CD4-positive, CD25-positive, alpha-beta regulatory T cell (primary cell): ENCODE results near the gene ADD2. TPM values are rescaled to one million over a fixed set of nuclear protein-coding genes. Genes with fewer than 3 reads are reported as not detected.

Source experiments
- ATAC-seq, 2 donors: fragments of 150-1000 bp; cut with Tn5 transposase; one replicate each; pipeline ENCODE4 v1.10.0; 2021; ENCODE audit warnings: low read depth in 2 of 2, moderate number of reproducible peaks in 2 of 2, moderate library complexity in 1 of 2
- DNase-seq, 3 donors: peaks; one replicate each; pipeline versions ENCODE4 v3.0.0 to v3.0.0-alpha.2; 2012 to 2022; ENCODE audit warnings: mixed read lengths in 1 of 3
- H3K27ac ChIP-seq: one replicate; pipeline ENCODE4 v1.7.0; 2013; ENCODE audit warnings: mild to moderate bottlenecking, low read length; ENCODE audit not compliant: insufficient read depth, poor library complexity, severe bottlenecking
- H3K27me3 ChIP-seq: one replicate; pipeline ENCODE4 v1.7.0; 2013; ENCODE audit warnings: low read length; ENCODE audit not compliant: control insufficient read depth, insufficient read depth
- H3K36me3 ChIP-seq: one replicate; pipeline ENCODE4 v1.7.0; 2013; ENCODE audit warnings: mild to moderate bottlenecking, low read length, moderate library complexity; ENCODE audit not compliant: control insufficient read depth, insufficient read depth
- H3K4me1 ChIP-seq: 2 replicates; pipeline ENCODE4 v1.7.0; 2013; ENCODE audit warnings: mild to moderate bottlenecking, low read length; ENCODE audit not compliant: insufficient read depth, control insufficient read depth, poor library complexity, severe bottlenecking
- H3K4me3 ChIP-seq: one replicate; pipeline ENCODE4 v1.7.0; 2013; ENCODE audit warnings: low read depth, mild to moderate bottlenecking, low read length, moderate library complexity
- H3K9me3 ChIP-seq, 2 experiments: 1 replicate in 1 of 2; 2 replicates in 1 of 2; pipeline ENCODE4 v1.7.0; 2013; ENCODE audit warnings: low read length in 2 of 2, mild to moderate bottlenecking in 1 of 2, moderate library complexity in 1 of 2; ENCODE audit not compliant: control insufficient read depth in 2 of 2
- H3K27ac Mint-ChIP-seq, 3 donors: one replicate each; pipeline ENCODE4 v1.8.0; 2020 to 2022; ENCODE audit warnings: mild to moderate bottlenecking in 3 of 3, mixed read lengths in 3 of 3, moderate library complexity in 2 of 3
- H3K27me3 Mint-ChIP-seq: one replicate; pipeline ENCODE4 v1.8.0; 2022; ENCODE audit warnings: mild to moderate bottlenecking, mixed read lengths
- H3K36me3 Mint-ChIP-seq: one replicate; pipeline ENCODE4 v1.8.0; 2020; ENCODE audit warnings: mixed read lengths
- H3K4me1 Mint-ChIP-seq, 4 donors: one replicate each; pipeline ENCODE4 v1.8.0; 2020 to 2022; ENCODE audit warnings: mixed read lengths in 4 of 4, mild to moderate bottlenecking in 1 of 4
- H3K4me3 Mint-ChIP-seq, 4 donors: one replicate each; pipeline ENCODE4 v1.8.0; 2020 to 2022; ENCODE audit warnings: mild to moderate bottlenecking in 4 of 4, mixed read lengths in 4 of 4, moderate library complexity in 3 of 4
- H3K9me3 Mint-ChIP-seq, 7 donors: one replicate each; pipeline ENCODE4 v1.8.0; 2020 to 2022; ENCODE audit warnings: mixed read lengths in 7 of 7, mild to moderate bottlenecking in 3 of 7, moderate library complexity in 2 of 7
- polyA plus RNA-seq, 4 donors: library from polyadenylated mRNA; unstranded; fragments of 300-500 nt; fragmentation: Illumina TruSeq; gene quantifications; one replicate each; pipeline ENCODE4 v1.2.3, GENCODE V29; 2021
- total RNA-seq: library from RNA; stranded (reverse); gene quantifications from one replicate; pipeline ENCODE4 v1.2.3, GENCODE V29; 2022

Gene ADD2
- total and polyA plus RNA-seq, 5 donors from 2014 or later = 0.02 to 0.67 TPM; not detected in 3

GRCh38 chr2:70723286-70723885, 44.6 kb downstream of the ADD2 start:
- Mint-ChIP-seq H3K4me3 (no peak overlapping the region), H3K9me3 (no peaks in the 10 kb centered on the region), H3K4me1 (no peaks in the 10 kb centered on the region), H3K27ac (no peak overlapping the region), H3K36me3 (no peaks in the 10 kb centered on the region), H3K27me3 (peaks cover 12% of the 10 kb centered on the region)
- Histone ChIP-seq H3K4me1 (no peaks in the 10 kb centered on the region), H3K36me3 (no peaks in the 10 kb centered on the region), H3K4me3 (no peak overlapping the region), H3K9me3 (no peaks in the 10 kb centered on the region), H3K27ac (no peak overlapping the region), H3K27me3 (peaks cover 2% of the 10 kb centered on the region)
- ATAC-seq (no peak), DNase-seq (no peak)

DNA sequence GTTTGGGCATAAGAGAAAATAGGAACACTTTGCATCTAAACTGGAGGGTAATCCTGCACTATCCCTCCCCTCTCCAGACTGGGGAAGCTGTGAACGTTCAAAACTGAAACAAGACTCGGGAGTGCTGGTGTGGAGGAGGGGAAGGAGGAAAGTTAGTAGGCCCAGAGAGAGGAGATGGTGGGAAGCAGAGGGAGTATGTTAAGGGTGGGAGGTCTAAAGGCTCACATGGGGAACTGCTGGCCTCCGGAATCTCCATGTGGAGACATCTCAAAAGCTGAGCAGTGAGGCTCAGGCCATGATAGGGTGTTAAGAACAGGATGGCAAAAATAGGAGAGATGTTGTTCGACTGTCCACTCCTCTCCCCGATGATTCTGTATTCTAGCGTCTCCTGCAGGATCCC, 47.9 kb downstream of the ADD2 start:
- Mint-ChIP-seq H3K4me3 (no peak overlapping the region), H3K36me3 (no peaks in the 10 kb centered on the region), H3K27me3 (peaks cover 17% of the 10 kb centered on the region), H3K9me3 (no peaks in the 10 kb centered on the region), H3K4me1 (no peaks in the 10 kb centered on the region), H3K27ac (no peak overlapping the region)
- Histone ChIP-seq H3K9me3 (no peaks in the 10 kb centered on the region), H3K27me3 (peaks cover 2% of the 10 kb centered on the region), H3K4me1 (no peaks in the 10 kb centered on the region), H3K4me3 (no peak overlapping the region), H3K27ac (no peak overlapping the region), H3K36me3 (no peaks in the 10 kb centered on the region)
- ATAC-seq = no peak
- no peak for DNase-seq

DNA sequence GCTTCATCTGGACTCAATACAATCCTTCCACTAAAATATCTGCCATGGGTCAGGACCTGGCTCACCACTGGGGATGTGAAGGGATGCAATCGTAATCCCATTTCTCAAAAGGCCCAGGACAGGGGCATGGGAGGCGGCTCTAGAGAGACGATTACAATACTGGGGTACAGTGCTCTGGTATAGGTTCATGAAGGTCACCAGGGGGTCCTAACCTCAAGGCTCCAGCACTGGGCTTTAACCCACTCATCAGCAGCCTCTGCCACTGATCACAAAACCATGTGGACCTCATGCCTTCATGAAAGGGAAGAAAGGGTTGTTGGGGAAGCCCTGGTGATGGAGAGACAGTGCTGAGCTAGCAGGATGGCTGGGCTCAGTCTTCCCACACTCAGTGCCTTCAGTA, 48.8 kb downstream of the ADD2 start:
- no peaks in the 10 kb centered on the region for H3K4me1 ChIP-seq
- H3K9me3 ChIP-seq = no peaks in the 10 kb centered on the region
- no peak overlapping the region for H3K4me3 Mint-ChIP-seq
- no peak overlapping the region for H3K27ac Mint-ChIP-seq
- no peak overlapping the region for H3K4me3 ChIP-seq
- H3K27me3 ChIP-seq = peaks cover 2% of the 10 kb centered on the region
- no peak for ATAC-seq
- no peak for DNase-seq
- H3K4me1 Mint-ChIP-seq = no peaks in the 10 kb centered on the region
- H3K27ac ChIP-seq = no peak overlapping the region
- H3K27me3 Mint-ChIP-seq = peaks cover 17% of the 10 kb centered on the region
- no peaks in the 10 kb centered on the region for H3K9me3 Mint-ChIP-seq
- no peaks in the 10 kb centered on the region for H3K36me3 ChIP-seq
- H3K36me3 Mint-ChIP-seq = no peaks in the 10 kb centered on the region

- Mint-ChIP-seq H3K4me3 (no peak overlapping the region), H3K36me3 (no peaks in the 10 kb centered on the region), H3K27me3 (peaks cover 17% of the 10 kb centered on the region), H3K4me1 (no peaks in the 10 kb centered on the region), H3K9me3 (no peaks in the 10 kb centered on the region), H3K27ac (no peak overlapping the region)
- ATAC-seq (no peak), DNase-seq (no peak)
- H3K36me3 ChIP-seq = no peaks in the 10 kb centered on the region
- no peaks in the 10 kb centered on the region for H3K4me1 ChIP-seq
- peaks cover 2% of the 10 kb centered on the region for H3K27me3 ChIP-seq
- H3K9me3 ChIP-seq = no peaks in the 10 kb centered on the region
- no peak overlapping the region for H3K4me3 ChIP-seq
- no peak overlapping the region for H3K27ac ChIP-seq
Measured at GRCh38 chr2:70718736-70719135, 49.3 kb downstream of the ADD2 start.

GRCh38 chr2:70718241-70718640, 49.8 kb downstream of the ADD2 start:
- H3K27ac Mint-ChIP-seq = no peak overlapping the region
- no peak for ATAC-seq
- Histone ChIP-seq H3K4me1 (no peaks in the 10 kb centered on the region), H3K27me3 (peaks cover 2% of the 10 kb centered on the region), H3K36me3 (no peaks in the 10 kb centered on the region), H3K9me3 (no peaks in the 10 kb centered on the region), H3K4me3 (no peak overlapping the region), H3K27ac (no peak overlapping the region)
- H3K27me3 Mint-ChIP-seq = peaks cover 17% of the 10 kb centered on the region
- no peak overlapping the region for H3K4me3 Mint-ChIP-seq
- H3K36me3 Mint-ChIP-seq = no peaks in the 10 kb centered on the region
- no peak for DNase-seq
- H3K4me1 Mint-ChIP-seq = no peaks in the 10 kb centered on the region
- H3K9me3 Mint-ChIP-seq = no peaks in the 10 kb centered on the region

DNA sequence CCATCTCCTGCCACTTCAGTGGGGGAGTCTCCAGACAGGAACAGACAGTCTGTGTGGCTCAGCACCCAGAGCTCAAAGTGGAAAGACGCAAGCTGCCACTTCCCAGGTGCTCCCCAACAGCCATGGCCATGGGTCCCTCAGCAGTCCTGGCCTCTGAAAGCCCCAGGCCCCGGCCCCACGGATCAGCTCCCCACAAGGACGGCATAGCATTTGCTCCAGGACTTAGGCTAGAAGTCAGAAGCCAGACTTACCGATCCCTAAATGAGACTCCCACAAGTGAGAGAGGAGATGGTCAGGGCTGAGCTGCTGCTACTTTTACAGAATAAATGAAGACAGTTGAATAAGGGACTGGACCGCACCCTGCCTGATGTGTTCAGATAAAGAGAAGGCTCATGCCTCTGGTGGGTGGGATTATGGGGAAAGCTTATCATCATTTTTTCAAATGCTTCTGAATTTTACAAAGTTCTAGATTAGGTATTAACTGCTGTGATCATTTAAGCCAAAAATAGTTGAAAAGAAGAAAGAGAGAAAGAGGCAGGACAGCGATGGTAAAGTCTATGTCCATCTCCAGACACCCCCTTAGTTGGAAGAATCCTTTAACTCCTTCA, 50.5 kb downstream of the ADD2 start:
- peaks cover 17% of the 10 kb centered on the region for H3K27me3 Mint-ChIP-seq
- no peak for DNase-seq
- H3K4me1 ChIP-seq = no peaks in the 10 kb centered on the region
- H3K9me3 Mint-ChIP-seq = no peaks in the 10 kb centered on the region
- no peak overlapping the region for H3K27ac ChIP-seq
- peaks cover 2% of the 10 kb centered on the region for H3K27me3 ChIP-seq
- H3K4me3 ChIP-seq = no peak overlapping the region
- no peaks in the 10 kb centered on the region for H3K36me3 ChIP-seq
- no peaks in the 10 kb centered on the region for H3K9me3 ChIP-seq
- H3K27ac Mint-ChIP-seq = no peak overlapping the region
- no peaks in the 10 kb centered on the region for H3K36me3 Mint-ChIP-seq
- H3K4me1 Mint-ChIP-seq = no peaks in the 10 kb centered on the region
- no peak overlapping the region for H3K4me3 Mint-ChIP-seq
- no peak for ATAC-seq

DNA sequence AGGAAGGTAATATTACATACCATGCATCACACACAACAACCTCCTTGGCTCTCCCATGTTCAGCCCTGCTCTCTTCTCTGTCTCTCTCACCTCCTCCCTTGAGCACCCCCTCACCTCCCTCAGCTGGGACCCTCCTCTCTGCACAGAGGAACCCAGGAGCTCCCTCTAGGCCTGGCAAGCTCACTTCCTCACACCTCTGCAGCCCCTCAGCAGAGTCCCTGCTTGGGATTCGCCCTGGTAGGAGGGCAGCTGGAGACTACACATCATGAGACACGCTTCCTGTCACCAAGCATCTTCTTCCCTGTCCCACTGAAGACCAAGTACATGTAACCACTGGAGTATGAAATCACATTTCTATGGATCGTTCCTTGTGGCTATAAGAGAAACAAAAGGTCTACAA, 51.0 kb downstream of the ADD2 start:
- Mint-ChIP-seq H3K4me1 (no peaks in the 10 kb centered on the region), H3K9me3 (no peaks in the 10 kb centered on the region), H3K4me3 (no peak overlapping the region), H3K36me3 (no peaks in the 10 kb centered on the region), H3K27me3 (peaks cover 17% of the 10 kb centered on the region), H3K27ac (no peak overlapping the region)
- DNase-seq = no peak
- H3K4me1 ChIP-seq = no peaks in the 10 kb centered on the region
- ATAC-seq = no peak
- H3K36me3 ChIP-seq = no peaks in the 10 kb centered on the region
- H3K9me3 ChIP-seq = no peaks in the 10 kb centered on the region
- H3K4me3 ChIP-seq = no peak overlapping the region
- peaks cover 2% of the 10 kb centered on the region for H3K27me3 ChIP-seq
- H3K27ac ChIP-seq = no peak overlapping the region

GRCh38 chr2:70716131-70716743, 51.8 kb downstream of the ADD2 start:
- H3K4me1 ChIP-seq = no peaks in the 10 kb centered on the region
- no peaks in the 10 kb centered on the region for H3K9me3 ChIP-seq
- ATAC-seq (no peak), DNase-seq (no peak)
- H3K27me3 ChIP-seq = peaks cover 2% of the 10 kb centered on the region
- Mint-ChIP-seq H3K4me1 (no peaks in the 10 kb centered on the region), H3K27ac (no peak overlapping the region), H3K27me3 (peaks cover 14% of the 10 kb centered on the region), H3K9me3 (no peaks in the 10 kb centered on the region), H3K36me3 (no peaks in the 10 kb centered on the region), H3K4me3 (no peak overlapping the region)
- no peak overlapping the region for H3K27ac ChIP-seq
- no peak overlapping the region for H3K4me3 ChIP-seq
- no peaks in the 10 kb centered on the region for H3K36me3 ChIP-seq
